ENCODE data around the gene S100A1.

GRCh38 chr1:153630384-153630783 is 2.1 kb downstream of the S100A1 start:
- TF ChIP-seq CTCF (IDR thresholded peaks at IDR 0.05) (no peak), EZH2 (IDR thresholded peaks at IDR 0.05) (no peak), EZH2phosphoT487 (IDR thresholded peaks at IDR 0.05) (no peak)
